H1 (cell line): ENCODE results near the gene MRPS10. TPM values are rescaled to one million over a fixed set of nuclear protein-coding genes. Genes with fewer than 3 reads are reported as not detected.

ENCODE experiments used
- ASH2L ChIP-seq: fragments of 200-600, 300-600 bp; sonication (generic); IDR thresholded peaks from one replicate; pipeline ENCODE4 v1.7.1; 2017; ENCODE audit warnings: low read length
- POU5F1 ChIP-seq: IDR thresholded peaks from 2 replicates; pipeline ENCODE4 v1.6.1; 2011; ENCODE audit warnings: low read depth, mild to moderate bottlenecking, low read length, moderate library complexity
- SP4 ChIP-seq: IDR thresholded peaks from 2 replicates; pipeline ENCODE4 v1.6.1; 2012; ENCODE audit warnings: low read length, inconsistent platforms
- TAF1 ChIP-seq: IDR thresholded peaks from 2 replicates; pipeline ENCODE4 v1.6.1; 2011; ENCODE audit warnings: mild to moderate bottlenecking, low read depth, low read length
- polyA plus RNA-seq, 7 experiments: library from polyadenylated mRNA; depleted of rRNA in 3 of 7; stranded (reverse) in 5 of 7; unstranded in 2 of 7; fragments of >200 nt in 5 of 7; fragments of 200-250 nt in 2 of 7; gene quantifications; 1 replicate in 5 of 7; 2 replicates in 1 of 7; 4 replicates in 1 of 7; pipeline versions ENCODE4 v1.2.1 to v1.2.3, GENCODE V29; 2011 to 2013; ENCODE audit warnings: missing spikeins in 2 of 7, mixed read lengths in 2 of 7
- total RNA-seq: library from RNA; stranded (reverse); fragmentation: NEBNext Ultra II Directional; extraction: Animal tissue kit (Norgen Biotek cat#: 25700); gene quantifications from 2 replicates; pipeline ENCODE4 v1.2.1, GENCODE V29; 2021
- TF ChIP-seq, protein P1 (sequence below): IDR thresholded peaks from 2 replicates; pipeline ENCODE4 v1.6.1; 2012; ENCODE audit warnings: inconsistent platforms
- TF ChIP-seq, protein P2 (sequence below): IDR thresholded peaks from 2 replicates; pipeline ENCODE4 v1.6.1; 2011; ENCODE audit warnings: low read length, improper control_type of control experiment

MRPS10 gene
- total and polyA plus RNA-seq, 2 of the 8 experiments (the other 6 are each of a cell fraction or from before 2014, with no cell fraction given), result 20.5 to 33.6 TPM

DNA sequence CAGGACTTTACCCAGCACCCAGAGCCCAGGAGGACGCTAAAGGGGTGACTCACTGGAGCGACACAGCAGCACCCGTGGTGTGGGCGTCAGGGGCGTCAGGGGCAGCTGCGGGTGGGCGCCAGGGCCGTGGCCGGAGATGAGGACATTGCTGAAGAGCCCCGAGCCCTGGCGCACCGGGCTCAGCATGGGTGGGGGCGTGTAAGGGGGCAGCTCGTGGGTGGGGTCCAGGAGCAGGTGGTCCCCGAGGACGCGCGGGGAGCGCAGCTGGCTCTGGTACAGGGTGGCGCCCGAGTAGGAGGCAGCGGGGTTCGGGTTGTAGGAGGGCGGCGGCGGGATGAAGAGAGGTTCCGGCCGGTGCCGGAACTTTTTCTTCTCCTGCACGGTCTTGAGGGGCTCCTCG is 41.6 kb upstream of the MRPS10 start (continued):
- TF ChIP-seq SP4 (no peak), TAF1 (no peak), POU5F1 (no peak), ASH2L (no peak)
- TF ChIP-seq, protein P1, sequence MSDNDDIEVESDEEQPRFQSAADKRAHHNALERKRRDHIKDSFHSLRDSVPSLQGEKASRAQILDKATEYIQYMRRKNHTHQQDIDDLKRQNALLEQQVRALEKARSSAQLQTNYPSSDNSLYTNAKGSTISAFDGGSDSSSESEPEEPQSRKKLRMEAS, result no peak
- TF ChIP-seq, protein P2, sequence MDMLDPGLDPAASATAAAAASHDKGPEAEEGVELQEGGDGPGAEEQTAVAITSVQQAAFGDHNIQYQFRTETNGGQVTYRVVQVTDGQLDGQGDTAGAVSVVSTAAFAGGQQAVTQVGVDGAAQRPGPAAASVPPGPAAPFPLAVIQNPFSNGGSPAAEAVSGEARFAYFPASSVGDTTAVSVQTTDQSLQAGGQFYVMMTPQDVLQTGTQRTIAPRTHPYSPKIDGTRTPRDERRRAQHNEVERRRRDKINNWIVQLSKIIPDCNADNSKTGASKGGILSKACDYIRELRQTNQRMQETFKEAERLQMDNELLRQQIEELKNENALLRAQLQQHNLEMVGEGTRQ, result no peak
